ENCODE measurements around the gene DCLK1.
A peak's percentile ranks its signal among the peaks of the same experiment; 100 is the strongest.
"Not testable (repeated sequence)": the region's sequence is repeated elsewhere in the genome, so short reads cannot be mapped to it uniquely, and the experiment has no call there.

Gene DCLK1

DNA sequence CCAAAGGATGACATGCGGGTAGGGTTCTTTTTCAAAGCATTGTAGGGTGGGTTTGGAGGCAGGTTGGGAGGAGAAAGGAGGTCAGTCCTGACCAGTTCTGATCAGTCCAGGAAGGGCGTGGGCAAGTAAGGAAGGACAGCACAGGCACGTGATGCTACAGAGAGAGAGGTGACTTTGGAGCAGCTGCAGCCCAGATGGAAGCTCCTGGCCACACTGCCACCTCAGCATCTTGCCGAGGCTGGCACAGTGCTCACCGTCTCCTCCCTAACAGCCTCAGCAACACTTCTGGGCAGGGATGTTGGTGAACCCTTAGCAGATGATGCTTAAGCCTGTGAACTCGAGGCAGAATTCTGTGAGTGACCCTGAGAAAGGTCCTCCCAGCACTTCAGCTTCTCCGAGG, 155.1 kb downstream of the DCLK1 start:
- TF ChIP-seq, protein P1, sequence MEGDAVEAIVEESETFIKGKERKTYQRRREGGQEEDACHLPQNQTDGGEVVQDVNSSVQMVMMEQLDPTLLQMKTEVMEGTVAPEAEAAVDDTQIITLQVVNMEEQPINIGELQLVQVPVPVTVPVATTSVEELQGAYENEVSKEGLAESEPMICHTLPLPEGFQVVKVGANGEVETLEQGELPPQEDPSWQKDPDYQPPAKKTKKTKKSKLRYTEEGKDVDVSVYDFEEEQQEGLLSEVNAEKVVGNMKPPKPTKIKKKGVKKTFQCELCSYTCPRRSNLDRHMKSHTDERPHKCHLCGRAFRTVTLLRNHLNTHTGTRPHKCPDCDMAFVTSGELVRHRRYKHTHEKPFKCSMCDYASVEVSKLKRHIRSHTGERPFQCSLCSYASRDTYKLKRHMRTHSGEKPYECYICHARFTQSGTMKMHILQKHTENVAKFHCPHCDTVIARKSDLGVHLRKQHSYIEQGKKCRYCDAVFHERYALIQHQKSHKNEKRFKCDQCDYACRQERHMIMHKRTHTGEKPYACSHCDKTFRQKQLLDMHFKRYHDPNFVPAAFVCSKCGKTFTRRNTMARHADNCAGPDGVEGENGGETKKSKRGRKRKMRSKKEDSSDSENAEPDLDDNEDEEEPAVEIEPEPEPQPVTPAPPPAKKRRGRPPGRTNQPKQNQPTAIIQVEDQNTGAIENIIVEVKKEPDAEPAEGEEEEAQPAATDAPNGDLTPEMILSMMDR (conservative IDR thresholded peaks at IDR 0.05; ENCODE audit: low read length), result no peak
- DNase-seq (ENCODE audit: low read depth), result peak; percentile 4

DNA sequence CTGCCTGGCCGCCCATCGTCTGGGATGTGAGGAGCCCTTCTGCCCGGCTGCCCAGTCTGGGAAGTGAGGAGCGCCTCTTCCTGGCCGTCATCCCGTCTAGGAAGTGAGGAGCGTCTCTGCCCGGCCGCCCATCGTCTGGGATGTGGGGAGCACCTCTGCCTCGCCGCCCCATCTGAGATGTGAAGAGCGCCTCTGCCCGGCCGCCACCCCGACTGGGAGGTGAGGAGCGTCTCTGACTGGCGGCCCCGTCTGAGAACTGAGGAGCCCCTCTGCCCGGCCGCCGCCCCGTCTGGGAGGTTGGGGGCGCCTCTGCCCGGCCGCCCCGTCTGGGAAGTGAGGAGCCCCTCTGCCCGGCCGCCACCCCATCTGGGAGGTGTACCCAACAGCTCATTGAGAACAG, 164.2 kb downstream of the DCLK1 start:
- H3K4me3 ChIP-seq (ENCODE audit: low read length), result not testable (repeated sequence)

More for the DNA sequence above, 155.1 kb downstream of the DCLK1 start:
- H3K4me3 ChIP-seq (ENCODE audit: low read length), result no peak overlapping the region

DNA sequence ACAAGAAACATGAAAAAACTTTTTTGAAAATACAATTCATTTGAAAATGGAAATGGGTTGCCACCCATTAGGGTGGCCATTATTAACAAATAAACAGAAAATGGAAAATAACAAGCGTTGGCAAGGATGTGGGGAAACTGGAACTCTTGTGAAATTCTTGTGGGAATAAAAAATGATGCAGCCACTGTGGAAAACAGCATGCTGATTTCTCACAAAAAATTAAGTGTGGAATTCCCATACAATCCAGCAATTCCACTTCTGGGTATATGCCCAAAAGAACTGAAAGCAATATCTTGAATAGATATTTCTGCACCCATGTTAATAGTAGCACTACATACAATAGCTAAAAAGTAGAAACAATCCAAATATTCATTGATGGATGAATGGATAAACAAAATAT, 165.2 kb downstream of the DCLK1 start:
- TF ChIP-seq, protein P1 (conservative IDR thresholded peaks at IDR 0.05; ENCODE audit: low read length), result no peak
- H3K4me3 ChIP-seq (ENCODE audit: low read length), result no peak overlapping the region
- peak; percentile 78 for DNase-seq (ENCODE audit: low read depth)

More for the DNA sequence above, 164.2 kb downstream of the DCLK1 start:
- DNase-seq (ENCODE audit: low read depth), result not testable (repeated sequence)

DNA sequence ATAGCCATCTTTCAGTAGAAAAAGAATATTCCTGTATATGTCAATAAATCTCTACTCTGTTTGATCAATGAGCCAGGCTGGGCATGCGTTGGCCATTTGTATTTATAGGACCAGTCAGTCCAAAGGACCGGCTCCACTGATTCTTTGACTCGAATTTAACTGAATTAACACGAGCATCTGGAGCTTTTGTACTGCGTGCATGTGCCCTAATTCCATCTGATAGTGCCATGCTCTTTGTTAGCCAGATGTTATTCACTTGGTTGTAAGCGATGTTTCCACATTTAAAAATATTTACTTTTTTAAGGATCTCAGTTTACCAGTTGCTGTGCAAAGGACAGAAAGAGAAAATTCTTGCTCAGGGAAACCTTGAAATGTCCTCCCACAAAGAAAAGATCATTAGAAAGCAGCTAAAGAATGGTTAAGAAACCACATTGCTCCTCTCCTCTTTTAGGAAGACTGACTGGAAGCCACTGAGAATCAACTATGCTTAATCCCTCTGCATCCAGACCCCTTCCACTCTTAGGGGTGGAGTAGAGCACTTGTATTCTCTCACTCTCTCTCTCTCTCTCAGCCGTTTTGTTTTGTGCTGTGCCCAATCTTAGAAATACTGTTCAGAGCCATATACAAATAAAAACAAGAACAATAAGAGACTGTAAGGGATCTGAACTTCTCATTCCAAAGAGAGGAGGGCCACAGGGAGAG, 165.8 kb downstream of the DCLK1 start:
- TF ChIP-seq, protein P1 (conservative IDR thresholded peaks at IDR 0.05; ENCODE audit: low read length), result no peak
- H3K4me3 ChIP-seq (ENCODE audit: low read length), result no peak overlapping the region
- peak; percentile 11 for DNase-seq (ENCODE audit: low read depth)

DNA sequence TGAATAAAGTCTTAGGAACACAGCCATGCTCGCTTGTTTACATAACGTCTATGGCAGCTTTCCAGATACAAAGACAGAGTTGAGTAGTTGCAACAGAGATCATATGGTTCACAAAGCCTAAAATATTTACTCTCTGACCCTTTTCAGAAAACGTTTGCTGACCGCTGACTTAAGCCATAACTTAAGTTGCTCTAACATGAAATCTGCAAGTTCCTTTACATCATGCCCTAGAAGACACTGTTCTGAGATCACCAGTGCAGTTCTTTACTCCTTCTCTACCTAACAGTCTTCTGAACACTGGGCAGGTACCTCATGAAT, 166.4 kb downstream of the DCLK1 start:
- peak; percentile 75 for DNase-seq (ENCODE audit: low read depth)
- TF ChIP-seq, protein P1 (conservative IDR thresholded peaks at IDR 0.05; ENCODE audit: low read length), result no peak
- H3K4me3 ChIP-seq (ENCODE audit: low read length), result no peak overlapping the region

DNA sequence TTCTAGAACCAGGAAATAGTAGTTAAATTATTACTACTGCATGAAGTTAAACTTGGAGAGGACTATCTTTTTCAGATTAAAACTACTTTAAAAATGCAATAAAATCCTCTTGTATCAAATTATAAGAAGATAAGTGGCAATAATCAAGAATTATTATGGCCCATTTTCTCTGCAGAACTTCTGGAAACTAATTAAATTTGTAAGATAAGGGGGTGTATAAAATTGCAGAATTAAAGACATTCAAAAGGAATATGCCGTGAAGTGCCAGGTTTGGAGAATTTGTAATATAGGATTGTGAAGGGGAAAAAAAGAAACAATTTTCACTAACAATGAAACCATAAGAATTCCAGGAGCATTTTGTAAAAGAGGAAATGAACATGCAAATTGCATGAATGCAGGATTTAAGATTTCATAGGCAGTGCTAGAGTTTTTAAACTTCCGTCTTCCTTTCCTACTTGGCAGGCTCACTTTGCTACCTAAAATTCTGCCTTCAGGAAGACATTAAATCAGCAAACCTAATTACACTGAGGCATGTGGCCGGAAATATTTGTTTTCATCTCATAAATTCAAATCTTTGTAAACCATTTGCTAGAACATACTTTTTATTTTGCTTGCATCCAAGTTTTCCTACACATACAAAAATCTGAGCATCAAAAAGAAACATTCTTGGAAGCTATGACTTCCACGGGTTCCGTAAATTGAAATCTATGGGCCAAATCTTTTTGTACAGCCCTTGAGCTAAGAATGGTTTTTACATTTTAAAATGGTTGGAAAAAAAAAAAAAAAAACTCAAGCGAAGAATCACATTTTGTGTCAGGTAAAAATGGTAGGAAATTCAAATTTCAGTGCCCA, 166.9 kb downstream of the DCLK1 start:
- no peak for DNase-seq (ENCODE audit: low read depth)
- no peak overlapping the region for H3K4me3 ChIP-seq (ENCODE audit: low read length)
- TF ChIP-seq, protein P1 (conservative IDR thresholded peaks at IDR 0.05; ENCODE audit: low read length), result no peak

DNA sequence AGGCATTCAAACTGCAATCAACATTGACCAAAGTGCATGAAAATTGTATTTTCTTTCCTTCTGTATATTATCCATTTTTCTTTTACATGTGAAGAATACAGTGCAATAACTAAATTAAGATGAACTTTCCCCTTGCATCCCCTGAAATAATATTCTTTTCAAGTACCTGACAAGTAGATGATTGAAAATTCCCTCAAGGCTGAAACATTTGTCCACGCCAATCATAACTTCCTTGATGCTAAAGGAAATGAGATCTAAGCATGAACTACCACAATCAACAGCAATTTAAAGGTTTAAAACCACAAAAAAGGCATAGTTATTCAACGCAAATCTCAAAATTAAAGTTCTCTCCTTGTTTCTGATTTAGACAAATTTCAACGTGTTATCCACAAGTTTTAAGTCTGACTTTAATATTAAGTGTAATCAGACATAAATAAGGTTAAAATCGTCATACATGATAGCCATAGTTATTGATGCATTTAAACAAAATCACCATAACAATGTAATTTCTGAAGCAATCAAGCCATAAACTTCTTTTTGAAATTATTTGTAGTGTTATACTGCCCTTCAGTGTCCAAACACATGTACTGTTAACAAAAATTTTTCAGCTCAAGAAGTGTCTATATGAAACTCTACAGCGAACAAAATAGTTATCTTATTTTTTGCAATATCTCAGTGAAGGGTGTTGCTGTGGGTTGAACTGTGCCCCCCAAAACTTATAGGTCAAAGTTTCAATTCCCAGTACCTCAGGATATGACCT, 169.5 kb downstream of the DCLK1 start:
- peak; percentile 21 for DNase-seq (ENCODE audit: low read depth)
- H3K4me3 ChIP-seq (ENCODE audit: low read length), result no peak overlapping the region
- TF ChIP-seq, protein P1 (conservative IDR thresholded peaks at IDR 0.05; ENCODE audit: low read length), result peak; percentile 55

Data from AG10803 (cell line).